Osteoblast (primary cell): ENCODE measurements around the gene SLC9A7. TPM values are rescaled to one million over a fixed set of nuclear protein-coding genes. Genes with fewer than 3 reads are reported as not detected.
A peak's percentile ranks its signal among the peaks of the same experiment; 100 is the strongest.

Source experiments
- DNase-seq: peaks from one replicate; pipeline ENCODE4 v3.0.0; 2011; ENCODE audit warnings: low spot score, mixed read lengths; ENCODE audit not compliant: insufficient read length; ENCODE audit errors: missing footprints
- H2AFZ ChIP-seq: 2 replicates; pipeline ENCODE4 v1.6.0; 2011; ENCODE audit warnings: mild to moderate bottlenecking, low read length
- H3K27ac ChIP-seq: 2 replicates; pipeline ENCODE4 v1.5.1; 2011; ENCODE audit warnings: mild to moderate bottlenecking, low read depth, low read length, moderate library complexity
- H3K27me3 ChIP-seq: 2 replicates; pipeline ENCODE4 v1.6.0; 2012; ENCODE audit warnings: mild to moderate bottlenecking, control low read depth, inconsistent platforms, low read length, moderate library complexity; ENCODE audit not compliant: insufficient read depth
- H3K36me3 ChIP-seq: 2 replicates; pipeline ENCODE4 v1.5.1; 2011; ENCODE audit warnings: mild to moderate bottlenecking, low read length, control low read depth, moderate library complexity; ENCODE audit not compliant: insufficient read depth
- H3K4me1 ChIP-seq: 2 replicates; pipeline ENCODE4 v1.5.1; 2011; ENCODE audit warnings: mild to moderate bottlenecking, low read length, control low read depth, moderate library complexity; ENCODE audit not compliant: insufficient read depth
- H3K4me2 ChIP-seq: 2 replicates; pipeline ENCODE4 v1.6.0; 2011; ENCODE audit warnings: mild to moderate bottlenecking, low read length; ENCODE audit not compliant: insufficient read depth
- H3K4me3 ChIP-seq: fragments of 200-600 bp; sonication (generic); 3 replicates; pipeline ENCODE4 v1.5.1; 2012; ENCODE audit warnings: mild to moderate bottlenecking, low read length, inconsistent platforms; ENCODE audit not compliant: insufficient read depth
- H3K79me2 ChIP-seq: 2 replicates; pipeline ENCODE4 v1.6.0; 2012; ENCODE audit warnings: mild to moderate bottlenecking, low read length, control low read depth, inconsistent platforms; ENCODE audit not compliant: insufficient read depth
- H3K9me3 ChIP-seq: 2 replicates; pipeline ENCODE4 v1.5.1; 2011; ENCODE audit warnings: low read depth, low read length, control low read depth
- H4K20me1 ChIP-seq: 2 replicates; pipeline ENCODE4 v1.6.0; 2012; ENCODE audit warnings: mild to moderate bottlenecking, low read length, control low read depth; ENCODE audit not compliant: insufficient read depth
- total RNA-seq: library from RNA; depleted of rRNA; stranded (reverse); fragments of >200 nt; gene quantifications from 2 replicates; pipeline ENCODE4 v1.2.3, GENCODE V29; 2012
- TF ChIP-seq, protein P1 (sequence below): IDR thresholded peaks from 2 replicates; pipeline ENCODE4 v1.5.1; 2011; ENCODE audit warnings: mild to moderate bottlenecking, low read depth, low read length, moderate library complexity; ENCODE audit errors: extremely low read depth

Gene SLC9A7
- total RNA-seq, 1 donor = 42.0 TPM

DNA sequence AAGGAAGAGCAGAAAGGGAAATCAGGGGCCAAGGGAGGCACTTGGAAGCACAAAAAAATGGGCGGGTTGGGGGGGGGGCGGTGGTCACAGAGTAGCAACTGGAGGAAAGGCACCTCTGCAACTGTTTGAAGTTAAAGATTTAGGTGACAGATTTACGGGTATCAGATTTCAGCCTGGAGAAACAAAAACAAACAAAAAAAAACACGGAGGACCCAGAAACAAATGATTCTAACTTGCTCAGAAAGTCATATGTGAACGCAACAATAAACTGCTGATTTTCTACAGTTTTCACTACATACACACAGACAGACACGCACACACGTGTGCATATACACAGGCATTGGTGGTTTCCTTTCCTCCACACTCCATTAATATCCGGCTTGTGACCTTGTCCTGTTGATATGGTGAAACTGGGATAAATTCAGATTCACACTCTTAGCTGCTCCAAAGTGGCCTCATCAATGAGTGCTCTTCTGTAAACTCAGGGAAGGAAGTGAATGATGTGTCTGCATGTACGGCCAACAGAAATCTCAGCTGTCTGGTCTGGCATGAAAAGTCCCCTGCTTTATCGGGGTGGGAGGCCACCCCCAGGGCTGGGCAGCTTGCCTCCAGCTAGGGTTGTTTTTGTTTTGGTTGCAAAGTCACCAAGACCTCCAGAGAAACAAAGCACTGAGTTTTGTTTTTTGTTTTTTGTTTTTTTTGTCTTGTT is 131.1 kb downstream of the SLC9A7 start:
- H4K20me1 ChIP-seq = peaks cover 4% of the 10 kb centered on the region
- peaks cover 7% of the 10 kb centered on the region for H3K36me3 ChIP-seq
- TF ChIP-seq, protein P1, sequence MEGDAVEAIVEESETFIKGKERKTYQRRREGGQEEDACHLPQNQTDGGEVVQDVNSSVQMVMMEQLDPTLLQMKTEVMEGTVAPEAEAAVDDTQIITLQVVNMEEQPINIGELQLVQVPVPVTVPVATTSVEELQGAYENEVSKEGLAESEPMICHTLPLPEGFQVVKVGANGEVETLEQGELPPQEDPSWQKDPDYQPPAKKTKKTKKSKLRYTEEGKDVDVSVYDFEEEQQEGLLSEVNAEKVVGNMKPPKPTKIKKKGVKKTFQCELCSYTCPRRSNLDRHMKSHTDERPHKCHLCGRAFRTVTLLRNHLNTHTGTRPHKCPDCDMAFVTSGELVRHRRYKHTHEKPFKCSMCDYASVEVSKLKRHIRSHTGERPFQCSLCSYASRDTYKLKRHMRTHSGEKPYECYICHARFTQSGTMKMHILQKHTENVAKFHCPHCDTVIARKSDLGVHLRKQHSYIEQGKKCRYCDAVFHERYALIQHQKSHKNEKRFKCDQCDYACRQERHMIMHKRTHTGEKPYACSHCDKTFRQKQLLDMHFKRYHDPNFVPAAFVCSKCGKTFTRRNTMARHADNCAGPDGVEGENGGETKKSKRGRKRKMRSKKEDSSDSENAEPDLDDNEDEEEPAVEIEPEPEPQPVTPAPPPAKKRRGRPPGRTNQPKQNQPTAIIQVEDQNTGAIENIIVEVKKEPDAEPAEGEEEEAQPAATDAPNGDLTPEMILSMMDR = no peak
- H3K79me2 ChIP-seq = no peaks in the 10 kb centered on the region
- no peak overlapping the region for H2AFZ ChIP-seq
- no peaks in the 10 kb centered on the region for H3K27me3 ChIP-seq
- DNase-seq = no peak
- no peaks in the 10 kb centered on the region for H3K9me3 ChIP-seq
- H3K4me1 ChIP-seq = peaks cover 20% of the 10 kb centered on the region
- H3K27ac ChIP-seq = peak overlapping the region; percentile 8
- no peak overlapping the region for H3K4me3 ChIP-seq
- H3K4me2 ChIP-seq = no peak overlapping the region

DNA sequence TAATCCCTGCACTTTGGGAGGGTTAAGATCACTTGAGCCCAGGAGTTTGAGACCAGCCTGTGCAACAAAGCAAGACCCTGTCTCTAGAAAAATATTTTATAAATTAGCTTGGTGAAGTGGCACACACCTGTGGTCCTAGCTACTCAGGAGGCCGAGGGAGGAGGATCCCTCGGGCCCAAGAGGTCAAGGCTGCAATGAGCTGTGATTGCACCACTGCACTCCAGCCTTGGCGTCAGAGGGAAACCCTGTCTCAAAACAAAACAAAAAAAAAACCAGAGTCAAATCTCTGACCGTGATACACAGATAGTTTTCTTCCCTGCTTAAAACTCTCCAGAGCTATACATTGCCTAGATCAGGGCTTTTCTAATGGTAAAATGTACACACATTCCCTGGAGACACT is 131.9 kb downstream of the SLC9A7 start:
- no peak for DNase-seq
- TF ChIP-seq, protein P1 = no peak
- Histone ChIP-seq H3K9me3 (no peaks in the 10 kb centered on the region), H3K4me3 (no peak overlapping the region), H2AFZ (no peak overlapping the region), H3K27me3 (no peaks in the 10 kb centered on the region), H3K4me2 (no peak overlapping the region), H3K27ac (no peak overlapping the region), H3K36me3 (peaks cover 7% of the 10 kb centered on the region), H3K79me2 (no peaks in the 10 kb centered on the region), H4K20me1 (peaks cover 4% of the 10 kb centered on the region), H3K4me1 (peaks cover 20% of the 10 kb centered on the region)

DNA sequence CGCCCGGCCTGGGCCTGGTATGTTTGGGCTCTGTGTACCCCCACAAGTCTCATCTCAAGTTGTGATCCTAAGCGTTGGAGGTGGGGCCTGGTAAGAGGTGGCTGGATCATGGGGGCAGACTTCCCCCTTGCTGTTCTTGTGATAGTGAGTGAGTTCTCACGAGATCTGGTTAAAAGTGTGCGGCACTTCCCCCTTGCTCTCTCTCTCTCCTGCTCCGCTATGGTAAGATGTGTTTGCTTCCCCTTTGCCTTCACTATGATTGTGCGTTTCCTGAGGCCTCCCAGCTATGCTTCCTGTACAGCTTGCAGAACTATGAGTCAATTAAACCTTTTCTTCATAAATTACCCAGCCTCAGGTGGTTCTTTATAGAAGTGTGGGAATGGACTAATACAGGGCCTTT is 132.4 kb downstream of the SLC9A7 start:
- TF ChIP-seq, protein P1 = no peak
- no peak overlapping the region for H3K4me2 ChIP-seq
- no peak overlapping the region for H2AFZ ChIP-seq
- H3K36me3 ChIP-seq = peaks cover 7% of the 10 kb centered on the region
- no peaks in the 10 kb centered on the region for H3K79me2 ChIP-seq
- H3K9me3 ChIP-seq = no peaks in the 10 kb centered on the region
- no peak for DNase-seq
- peaks cover 20% of the 10 kb centered on the region for H3K4me1 ChIP-seq
- peaks cover 4% of the 10 kb centered on the region for H4K20me1 ChIP-seq
- H3K27ac ChIP-seq = no peak overlapping the region
- no peak overlapping the region for H3K4me3 ChIP-seq
- H3K27me3 ChIP-seq = no peaks in the 10 kb centered on the region

GRCh38 chrX:46624090-46624786 is 134.7 kb downstream of the SLC9A7 start:
- no peak overlapping the region for H3K4me2 ChIP-seq
- H3K27me3 ChIP-seq = no peaks in the 10 kb centered on the region
- no peak for DNase-seq
- H3K4me3 ChIP-seq = no peak overlapping the region
- peaks cover 9% of the 10 kb centered on the region for H3K4me1 ChIP-seq
- no peaks in the 10 kb centered on the region for H3K9me3 ChIP-seq
- peaks cover 13% of the 10 kb centered on the region for H3K36me3 ChIP-seq
- no peak overlapping the region for H3K27ac ChIP-seq
- peaks cover 3% of the 10 kb centered on the region for H4K20me1 ChIP-seq
- H2AFZ ChIP-seq = no peak overlapping the region
- TF ChIP-seq, protein P1 = no peak
- no peaks in the 10 kb centered on the region for H3K79me2 ChIP-seq
